ENCODE results near the gene CNDP1.

The CNDP1 gene

GRCh38 chr18:74625157-74625556 is 90.9 kb downstream of the CNDP1 start:
- no peak for DNase-seq (ENCODE audit: low spot score)

GRCh38 chr18:74626049-74626874 is 92.0 kb downstream of the CNDP1 start:
- DNase-seq (ENCODE audit: low spot score) = no peak

GRCh38 chr18:74630804-74631203 is 96.5 kb downstream of the CNDP1 start:
- no peak for DNase-seq (ENCODE audit: low spot score)

GRCh38 chr18:74631212-74631611 is 96.9 kb downstream of the CNDP1 start:
- no peak for DNase-seq (ENCODE audit: low spot score)

- DNase-seq (ENCODE audit: low spot score) = no peak
Observed at GRCh38 chr18:74631623-74632350, 97.5 kb downstream of the CNDP1 start.

GRCh38 chr18:74632351-74632679 is 98.0 kb downstream of the CNDP1 start:
- DNase-seq (ENCODE audit: low spot score) = no peak

GRCh38 chr18:74632856-74633255 is 98.6 kb downstream of the CNDP1 start:
- no peak for DNase-seq (ENCODE audit: low spot score)

- DNase-seq (ENCODE audit: low spot score) = no peak
Observed at GRCh38 chr18:74633652-74634352, 99.5 kb downstream of the CNDP1 start.

GRCh38 chr18:74635224-74635975 is 101.1 kb downstream of the CNDP1 start:
- no peak for DNase-seq (ENCODE audit: low spot score)

All from AG20443 (cell line).